Measurements from ENCODE around the gene GRK5.

Gene GRK5

GRCh38 chr10:119377958-119378736 is 170.8 kb downstream of the GRK5 start:
- no peak for DNase-seq (ENCODE audit: low read depth in 2 of 2)

GRCh38 chr10:119378737-119379067 is 171.3 kb downstream of the GRK5 start:
- no peak for DNase-seq (ENCODE audit: low read depth in 2 of 2)

- DNase-seq (ENCODE audit: low read depth in 2 of 2): no peak
These were observed 172.2 kb downstream of the GRK5 start for GRCh38 chr10:119379466-119380071.

GRCh38 chr10:119383174-119383856 is 175.9 kb downstream of the GRK5 start:
- DNase-seq (ENCODE audit: low read depth in 2 of 2): no peak

GRCh38 chr10:119384127-119384526 is 176.8 kb downstream of the GRK5 start:
- no peak for DNase-seq (ENCODE audit: low read depth in 2 of 2)

GRCh38 chr10:119386666-119387065 is 179.3 kb downstream of the GRK5 start:
- DNase-seq (ENCODE audit: low read depth in 2 of 2): no peak

- DNase-seq (ENCODE audit: low read depth in 2 of 2): no peak
These were observed 181.5 kb downstream of the GRK5 start for GRCh38 chr10:119388849-119389345.

- no peak for DNase-seq (ENCODE audit: low read depth in 2 of 2)
These were observed 184.3 kb downstream of the GRK5 start for GRCh38 chr10:119391440-119392251.

GRCh38 chr10:119393019-119393418 is 185.6 kb downstream of the GRK5 start:
- no peak for DNase-seq (ENCODE audit: low read depth in 2 of 2)

- no peak for DNase-seq (ENCODE audit: low read depth in 2 of 2)
These were observed 186.1 kb downstream of the GRK5 start for GRCh38 chr10:119393421-119393820.

GRCh38 chr10:119393845-119394244 is 186.5 kb downstream of the GRK5 start:
- DNase-seq (ENCODE audit: low read depth in 2 of 2): no peak

- DNase-seq (ENCODE audit: low read depth in 2 of 2): no peak
These were observed 187.4 kb downstream of the GRK5 start for GRCh38 chr10:119394657-119395279.

GRCh38 chr10:119395280-119396007 is 188.1 kb downstream of the GRK5 start:
- no peak for DNase-seq (ENCODE audit: low read depth in 2 of 2)

GRCh38 chr10:119396008-119396708 is 188.8 kb downstream of the GRK5 start:
- DNase-seq (ENCODE audit: low read depth in 2 of 2): no peak

- no peak for DNase-seq (ENCODE audit: low read depth in 2 of 2)
These were observed 189.3 kb downstream of the GRK5 start for GRCh38 chr10:119396709-119397071.

GRCh38 chr10:119397416-119397815 is 190.0 kb downstream of the GRK5 start:
- DNase-seq (ENCODE audit: low read depth in 2 of 2): no peak

GRCh38 chr10:119398996-119399395 is 191.6 kb downstream of the GRK5 start:
- DNase-seq (ENCODE audit: low read depth in 2 of 2): no peak

GRCh38 chr10:119399466-119399865 is 192.1 kb downstream of the GRK5 start:
- no peak for DNase-seq (ENCODE audit: low read depth in 2 of 2)

- no peak for DNase-seq (ENCODE audit: low read depth in 2 of 2)
These were observed 194.5 kb downstream of the GRK5 start for GRCh38 chr10:119401671-119402395.

- no peak for DNase-seq (ENCODE audit: low read depth in 2 of 2)
These were observed 196.6 kb downstream of the GRK5 start for GRCh38 chr10:119403921-119404320.
